ENCODE data around the gene HSPA12B. TPM values are rescaled to one million over a fixed set of nuclear protein-coding genes. Genes with fewer than 3 reads are reported as not detected.

Gene HSPA12B
- total RNA-seq, 1 experiment from 2014 or later, result 0.21 TPM

GRCh38 chr20:3730803-3731672 lies 1.4 kb upstream of the HSPA12B start:
- DNase-seq (ENCODE audit: low read depth, low spot score) (no peak), ATAC-seq (no peak)
- H3K9me3 ChIP-seq (ENCODE audit: control insufficient read depth, insufficient read depth, low read depth, low read length), result no peaks in the 10 kb centered on the region
- H3K27me3 ChIP-seq (ENCODE audit: control insufficient read depth, insufficient read depth, low read length), result peaks cover 2% of the 10 kb centered on the region; the same call in 1 of the 2 replicates
- in situ Hi-C loops (cut with HindIII; ENCODE audit: low pct_unique_long_range_greater_than_20kb, low sequenced_read_pairs) (no loop called here), intact Hi-C loops (cut with micrococcal nuclease; ENCODE audit: unreplicated experiment) (no loop called here)
- no peak overlapping the region for H3K27ac ChIP-seq (ENCODE audit: low read length)
- no TSS peak for BruUV-seq (replicated peaks)
- 0 out of 2 replicates have a peak, but pooled peaks cover 3% of the 10 kb centered on the region for H3K4me1 ChIP-seq (ENCODE audit: control insufficient read depth, insufficient read depth, low read length)
- ChIA-PET POLR2A (no interaction called here), CTCF (no interaction called here)
- H3K4me3 ChIP-seq (ENCODE audit: low read depth in 2 of 2, low read length in 2 of 2), result no peak overlapping the region
- H3K36me3 ChIP-seq (ENCODE audit: control insufficient read depth, insufficient read depth, low read length), result no peaks in the 10 kb centered on the region
- TF ChIP-seq TCF7L2 (IDR thresholded peaks at IDR 0.05; ENCODE audit: low read depth, low read length) (no peak), POLR2AphosphoS5 (IDR thresholded peaks at IDR 0.05; ENCODE audit: low read depth, low read length) (no peak), SIN3A (IDR thresholded peaks at IDR 0.05; ENCODE audit: borderline replicate concordance, insufficient read depth, low read depth, low read length) (no peak), REST (IDR thresholded peaks at IDR 0.05; ENCODE audit: insufficient read depth in 1 of 2, low read depth in 2 of 2, low read length in 1 of 2) (no peak), CTCF (IDR thresholded peaks at IDR 0.05) (no peak)

- intact Hi-C loops (cut with micrococcal nuclease; ENCODE audit: unreplicated experiment) (no loop called here), in situ Hi-C loops (cut with HindIII; ENCODE audit: low pct_unique_long_range_greater_than_20kb, low sequenced_read_pairs) (no loop called here)
- ChIA-PET POLR2A (no interaction called here), CTCF (no interaction called here)
- no peak for ATAC-seq
- Histone ChIP-seq H3K9me3 (ENCODE audit: control insufficient read depth, insufficient read depth, low read depth, low read length) (no peaks in the 10 kb centered on the region), H3K27me3 (ENCODE audit: control insufficient read depth, insufficient read depth, low read length) (peaks cover under 1% of the 10 kb centered on the region; the same call in 1 of the 2 replicates), H3K27ac (ENCODE audit: low read length) (no peak overlapping the region), H3K4me1 (ENCODE audit: control insufficient read depth, insufficient read depth, low read length) (0 out of 2 replicates have a peak, but pooled peaks cover 3% of the 10 kb centered on the region), H3K36me3 (ENCODE audit: control insufficient read depth, insufficient read depth, low read length) (no peaks in the 10 kb centered on the region), H3K4me3 (ENCODE audit: low read depth in 2 of 2, low read length in 2 of 2) (no peak overlapping the region)
- TF ChIP-seq REST (IDR thresholded peaks at IDR 0.05; ENCODE audit: insufficient read depth in 1 of 2, low read depth in 2 of 2, low read length in 1 of 2), result no peak
- no peak for TF ChIP-seq TCF7L2 (IDR thresholded peaks at IDR 0.05; ENCODE audit: low read depth, low read length)
- TF ChIP-seq SIN3A (IDR thresholded peaks at IDR 0.05; ENCODE audit: borderline replicate concordance, insufficient read depth, low read depth, low read length), result no peak
- no peak for TF ChIP-seq POLR2AphosphoS5 (IDR thresholded peaks at IDR 0.05; ENCODE audit: low read depth, low read length)
- TF ChIP-seq CTCF (IDR thresholded peaks at IDR 0.05), result no peak
- no TSS peak for BruUV-seq (replicated peaks)
- DNase-seq (ENCODE audit: low read depth, low spot score), result no peak
These were observed 550 bp upstream of the HSPA12B start for GRCh38 chr20:3731944-3732326.
